Mesendoderm (in vitro differentiated cells): ENCODE measurements around the gene RAB23.

ENCODE experiments used
- DNase-seq: peaks from one replicate; pipeline ENCODE4 v3.0.0; 2013
- H2AK5ac ChIP-seq: 2 replicates; pipeline ENCODE4 v1.6.1; 2013; ENCODE audit warnings: low read length, inconsistent platforms
- H2BK120ac ChIP-seq: 2 replicates; pipeline ENCODE4 v1.6.1; 2013; ENCODE audit warnings: low read depth, mild to moderate bottlenecking, low read length, moderate library complexity, mixed read lengths
- H2BK15ac ChIP-seq: replicated peaks from 2 replicates; pipeline ENCODE4 v1.6.1; 2013; ENCODE audit warnings: low read depth, mild to moderate bottlenecking, moderate library complexity
- H2BK5ac ChIP-seq: 2 replicates; pipeline ENCODE4 v1.6.1; 2013; ENCODE audit warnings: low read length, inconsistent platforms
- H3K18ac ChIP-seq: 2 replicates; pipeline ENCODE4 v1.6.1; 2013; ENCODE audit warnings: mild to moderate bottlenecking, low read length, mixed read lengths
- H3K23ac ChIP-seq: one replicate; pipeline ENCODE4 v1.6.1; 2013; ENCODE audit warnings: low read length
- H3K27ac ChIP-seq: 2 replicates; pipeline ENCODE4 v1.5.1; 2013; ENCODE audit warnings: low read depth, mild to moderate bottlenecking, inconsistent platforms, low read length, moderate library complexity
- H3K27me3 ChIP-seq: 2 replicates; pipeline ENCODE4 v1.6.1; 2013; ENCODE audit warnings: low read length, control low read depth, mild to moderate bottlenecking, inconsistent platforms; ENCODE audit not compliant: insufficient read depth, poor library complexity
- H3K36me3 ChIP-seq: 2 replicates; pipeline ENCODE4 v1.6.1; 2013; ENCODE audit warnings: low read length, inconsistent platforms; ENCODE audit not compliant: control insufficient read depth, insufficient read depth
- H3K4ac ChIP-seq: one replicate; pipeline ENCODE4 v1.6.1; 2013; ENCODE audit warnings: low read depth, mild to moderate bottlenecking, low read length, moderate library complexity
- H3K4me1 ChIP-seq: 2 replicates; pipeline ENCODE4 v1.6.1; 2013; ENCODE audit warnings: low read depth, low read length, inconsistent platforms; ENCODE audit not compliant: control insufficient read depth
- H3K4me2 ChIP-seq: 2 replicates; pipeline ENCODE4 v1.6.1; 2013; ENCODE audit warnings: low read length
- H3K4me3 ChIP-seq: 2 replicates; pipeline ENCODE4 v1.5.1; 2013; ENCODE audit warnings: mild to moderate bottlenecking, low read length
- H3K56ac ChIP-seq: one replicate; pipeline ENCODE4 v1.6.1; 2013; ENCODE audit warnings: low read length
- H3K79me1 ChIP-seq: 2 replicates; pipeline ENCODE4 v1.6.1; 2013; ENCODE audit warnings: low read length, inconsistent platforms
- H3K79me2 ChIP-seq: 2 replicates; pipeline ENCODE4 v1.6.1; 2013; ENCODE audit warnings: mild to moderate bottlenecking, low read length; ENCODE audit not compliant: control insufficient read depth, insufficient read depth
- H3K9ac ChIP-seq: 2 replicates; pipeline ENCODE4 v1.6.1; 2013; ENCODE audit warnings: low read length, inconsistent platforms
- H4K5ac ChIP-seq: one replicate; pipeline ENCODE4 v1.6.1; 2013; ENCODE audit warnings: low read length
- H4K8ac ChIP-seq: one replicate; pipeline ENCODE4 v1.6.1; 2013; ENCODE audit warnings: low read depth, mild to moderate bottlenecking, control low read depth, low read length, moderate library complexity
- WGBS: extraction: QIAGEN DNeasy Blood & Tissue Kit; methylation state at CpG from one replicate; pipeline ENCODE4 v1.1.7; 2013; ENCODE audit warnings: low lambda C conversion rate, missing lambda C conversion rate; ENCODE audit not compliant: insufficient coverage; ENCODE audit errors: extremely low coverage; 5-methylcytosine and 5-hydroxymethylcytosine counted together

The RAB23 gene

GRCh38 chr6:57172136-57173055 lies 49.7 kb downstream of the RAB23 start, which contains the start of gene BAG2:
Gene BAG2, plus strand, starts transcription at chr6:57172326. Its CDS starts 372 bp downstream, at chr6:57172698.
- Histone ChIP-seq H3K56ac (peak within 1 kb of the TSS; percentile 93), H3K4me3 (peak within 1 kb of the TSS; percentile 49), H3K18ac (peak within 1 kb of the TSS; percentile 85), H4K5ac (no peak within 1 kb of the TSS), H2BK5ac (peak within 1 kb of the TSS; percentile 24), H2BK15ac (no peak within 1 kb of the TSS), H3K23ac (peak within 1 kb of the TSS; percentile 66), H3K27ac (peak within 1 kb of the TSS; percentile 82), H3K4ac (peak within 1 kb of the TSS; percentile 96), H3K79me1 (peaks cover 4% of the 10 kb centered on the region), H2AK5ac (no peak within 1 kb of the TSS), H3K4me2 (peak within 1 kb of the TSS; percentile 74), H2BK120ac (no peak within 1 kb of the TSS), H3K79me2 (peaks cover 14% of the 10 kb centered on the region), H3K9ac (peak within 1 kb of the TSS; percentile 83), H3K27me3 (no peaks in the 10 kb centered on the region), H3K36me3 (no peaks in the 10 kb centered on the region), H3K4me1 (peaks cover 2% of the 10 kb centered on the region), H4K8ac (no peak within 1 kb of the TSS)
- DNase-seq: peak; percentile 96
- WGBS: no CpG with 5 or more reads among the region's 97 CpGs

DNA sequence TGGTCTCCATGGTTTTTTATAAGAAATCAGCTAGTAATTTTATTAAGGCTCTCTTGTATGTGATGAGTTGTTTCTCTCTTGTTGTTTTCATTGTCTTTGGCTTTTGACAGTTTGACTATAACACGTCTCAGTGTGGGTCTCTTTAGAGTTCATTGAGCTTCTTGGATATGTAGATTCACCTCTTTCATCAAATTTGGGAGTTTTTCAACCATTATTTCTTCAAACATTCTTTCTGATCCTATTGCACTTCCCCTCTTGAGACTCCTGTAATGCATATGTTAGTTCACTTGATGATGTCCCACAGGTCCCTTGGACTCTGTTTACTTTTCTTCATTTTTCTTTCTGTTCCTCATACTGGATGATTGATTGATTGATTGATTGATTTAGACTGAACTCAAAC lies 57.0 kb downstream of the RAB23 start:
- Histone ChIP-seq H3K79me1 (no peaks in the 10 kb centered on the region), H3K4me2 (no peak overlapping the region), H3K4me1 (no peaks in the 10 kb centered on the region), H3K9ac (no peak overlapping the region), H4K8ac (no peak overlapping the region), H3K4ac (no peak overlapping the region), H3K27me3 (no peaks in the 10 kb centered on the region), H3K4me3 (no peak overlapping the region), H2BK120ac (no peak overlapping the region), H2BK5ac (no peak overlapping the region), H2BK15ac (no peak overlapping the region), H3K18ac (no peak overlapping the region), H3K36me3 (no peaks in the 10 kb centered on the region), H3K23ac (no peak overlapping the region), H3K56ac (no peak overlapping the region), H3K79me2 (no peaks in the 10 kb centered on the region), H3K27ac (no peak overlapping the region), H2AK5ac (no peak overlapping the region), H4K5ac (no peak overlapping the region)
- no CpG with 5 or more reads among the region's 1 CpG for WGBS
- DNase-seq: no peak

DNA sequence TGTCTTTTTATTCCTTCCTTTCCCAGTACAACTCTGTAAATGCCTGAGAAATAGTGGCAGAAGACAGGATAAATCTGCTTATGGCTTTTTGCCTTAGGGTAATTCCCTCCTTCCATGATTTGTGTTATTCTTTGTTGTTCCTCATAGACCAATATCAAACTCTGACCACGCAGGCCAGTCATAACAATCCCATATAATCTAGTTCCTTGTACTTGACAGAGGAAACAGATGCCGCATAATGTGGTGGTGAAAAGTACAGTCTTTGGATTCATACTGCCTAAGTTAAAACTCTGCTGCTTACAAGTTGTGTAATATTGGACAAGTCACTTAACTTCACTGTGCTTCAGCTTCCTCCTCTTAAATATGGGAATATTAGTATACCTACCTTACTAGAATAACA lies 58.2 kb downstream of the RAB23 start:
- Histone ChIP-seq H3K4me2 (no peak overlapping the region), H3K4ac (no peak overlapping the region), H2BK5ac (no peak overlapping the region), H3K27ac (no peak overlapping the region), H3K9ac (no peak overlapping the region), H4K8ac (no peak overlapping the region), H2BK15ac (no peak overlapping the region), H2BK120ac (no peak overlapping the region), H3K56ac (no peak overlapping the region), H3K36me3 (no peaks in the 10 kb centered on the region), H3K4me1 (no peaks in the 10 kb centered on the region), H3K18ac (no peak overlapping the region), H3K27me3 (no peaks in the 10 kb centered on the region), H3K79me1 (no peaks in the 10 kb centered on the region), H4K5ac (no peak overlapping the region), H2AK5ac (no peak overlapping the region), H3K23ac (no peak overlapping the region), H3K79me2 (no peaks in the 10 kb centered on the region), H3K4me3 (no peak overlapping the region)
- no peak for DNase-seq
- no CpG with 5 or more reads among the region's 2 CpGs for WGBS

DNA sequence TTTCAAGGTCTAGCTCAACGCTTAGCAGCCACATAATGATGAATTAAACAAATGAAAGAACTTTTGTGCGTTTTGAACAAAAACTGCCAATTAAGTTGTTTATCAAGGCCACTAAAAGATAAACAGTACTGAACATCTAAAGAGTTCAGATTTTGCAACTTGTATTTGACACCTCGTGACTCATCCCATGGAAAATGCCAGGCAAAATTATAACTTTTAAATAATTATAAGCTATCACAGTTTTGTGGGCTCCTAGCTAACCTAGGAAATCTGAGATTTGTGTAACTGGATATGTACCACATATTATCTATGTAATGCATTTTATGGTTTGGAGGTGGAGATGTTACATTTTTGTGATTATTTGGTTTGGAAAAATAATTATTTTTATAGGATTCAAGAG lies 59.6 kb downstream of the RAB23 start:
- no peaks in the 10 kb centered on the region for H3K79me1 ChIP-seq
- H2BK5ac ChIP-seq: no peak overlapping the region
- H3K23ac ChIP-seq: no peak overlapping the region
- H2AK5ac ChIP-seq: no peak overlapping the region
- H3K9ac ChIP-seq: no peak overlapping the region
- no CpG with 5 or more reads among the region's 3 CpGs for WGBS
- no peak overlapping the region for H3K56ac ChIP-seq
- H2BK120ac ChIP-seq: no peak overlapping the region
- no peak overlapping the region for H4K8ac ChIP-seq
- no peak overlapping the region for H3K4ac ChIP-seq
- no peaks in the 10 kb centered on the region for H3K36me3 ChIP-seq
- H3K27ac ChIP-seq: no peak overlapping the region
- H3K79me2 ChIP-seq: no peaks in the 10 kb centered on the region
- H2BK15ac ChIP-seq: no peak overlapping the region
- no peak overlapping the region for H3K18ac ChIP-seq
- no peaks in the 10 kb centered on the region for H3K27me3 ChIP-seq
- no peak for DNase-seq
- no peaks in the 10 kb centered on the region for H3K4me1 ChIP-seq
- no peak overlapping the region for H3K4me3 ChIP-seq
- no peak overlapping the region for H3K4me2 ChIP-seq
- H4K5ac ChIP-seq: no peak overlapping the region

DNA sequence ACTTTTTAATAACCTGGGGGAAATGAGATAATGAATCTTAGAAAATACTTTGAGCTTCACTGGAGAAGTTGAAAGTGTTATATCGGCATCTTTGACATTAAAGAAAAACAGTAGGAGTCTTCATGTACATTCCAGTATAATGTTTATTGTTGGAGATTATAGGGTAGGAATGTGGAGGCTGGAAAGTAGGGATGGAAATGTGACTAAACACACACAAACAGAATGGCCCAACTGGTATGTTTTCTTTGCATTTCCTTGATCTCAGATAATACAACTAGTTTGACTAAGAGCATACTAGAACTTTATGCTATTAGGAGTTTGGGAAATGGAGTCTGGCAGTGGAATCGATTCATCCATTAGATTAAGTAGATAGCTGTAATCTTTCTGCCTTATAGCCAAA lies 60.1 kb downstream of the RAB23 start:
- no peaks in the 10 kb centered on the region for H3K79me1 ChIP-seq
- H2BK15ac ChIP-seq: no peak overlapping the region
- H3K23ac ChIP-seq: no peak overlapping the region
- H3K4me3 ChIP-seq: no peak overlapping the region
- no CpG with 5 or more reads among the region's 2 CpGs for WGBS
- no peak overlapping the region for H3K4ac ChIP-seq
- H3K18ac ChIP-seq: no peak overlapping the region
- H3K4me1 ChIP-seq: no peaks in the 10 kb centered on the region
- H3K79me2 ChIP-seq: no peaks in the 10 kb centered on the region
- H4K8ac ChIP-seq: no peak overlapping the region
- H3K27me3 ChIP-seq: no peaks in the 10 kb centered on the region
- no peak overlapping the region for H2BK5ac ChIP-seq
- no peak overlapping the region for H2BK120ac ChIP-seq
- H3K56ac ChIP-seq: no peak overlapping the region
- H3K4me2 ChIP-seq: no peak overlapping the region
- H4K5ac ChIP-seq: no peak overlapping the region
- H2AK5ac ChIP-seq: no peak overlapping the region
- H3K27ac ChIP-seq: no peak overlapping the region
- no peaks in the 10 kb centered on the region for H3K36me3 ChIP-seq
- no peak overlapping the region for H3K9ac ChIP-seq
- DNase-seq: no peak
